HL-60 (cell line): ENCODE data around the gene ABCC8.

ENCODE experiments used
- DNase-seq, 2 experiments: peaks; one replicate each; pipeline ENCODE4 v3.0.0-alpha.2; 2010 to 2020; ENCODE audit warnings: low read depth in 1 of 2, low spot score in 1 of 2
- H3K27ac ChIP-seq: fragments of 250-450 bp; sonication (Bioruptor Pico); replicated peaks from 2 replicates; pipeline ENCODE4 v1.5.1; 2020; ENCODE audit warnings: mild to moderate bottlenecking, moderate library complexity
- H3K27me3 ChIP-seq: fragments of 250-450 bp; sonication (Bioruptor Pico); 2 replicates; pipeline ENCODE4 v1.5.1; 2021; ENCODE audit warnings: mild to moderate bottlenecking, moderate library complexity; ENCODE audit not compliant: insufficient read depth, poor library complexity, severe bottlenecking
- H3K4me3 ChIP-seq: replicated peaks from 2 replicates; pipeline ENCODE4 v1.5.1; 2011; ENCODE audit warnings: mild to moderate bottlenecking, control low read depth, low read length; ENCODE audit not compliant: insufficient read depth
- CTCF ChIP-seq: IDR thresholded peaks from one replicate; pipeline ENCODE4 v1.5.1; 2011; ENCODE audit warnings: low read length, control low read depth, inconsistent platforms; ENCODE audit not compliant: insufficient read depth
- GABPA ChIP-seq: IDR thresholded peaks from 2 replicates; pipeline ENCODE4 v1.6.1; 2012; ENCODE audit warnings: low read depth
- POLR2AphosphoS5 ChIP-seq: IDR thresholded peaks from 2 replicates; pipeline ENCODE4 v1.6.1; 2012; ENCODE audit warnings: low read depth
- REST ChIP-seq: IDR thresholded peaks from 2 replicates; pipeline ENCODE4 v1.6.1; 2012; ENCODE audit warnings: low read depth; ENCODE audit not compliant: insufficient replicate concordance
- SPI1 ChIP-seq: IDR thresholded peaks from 2 replicates; pipeline ENCODE4 v1.6.1; 2012; ENCODE audit warnings: low read depth, mild to moderate bottlenecking, borderline replicate concordance

Gene ABCC8

GRCh38 chr11:17387254-17387653 lies 89.4 kb downstream of the ABCC8 start:
- TF ChIP-seq REST = no peak
- no peak for TF ChIP-seq SPI1
- TF ChIP-seq GABPA = no peak
- TF ChIP-seq POLR2AphosphoS5 = no peak
- TF ChIP-seq CTCF = no peak
- Histone ChIP-seq H3K4me3 (no peak overlapping the region), H3K27ac (no peak overlapping the region), H3K27me3 (peaks cover 2% of the 10 kb centered on the region)
- no peak for DNase-seq

GRCh38 chr11:17386331-17387084 lies 90.1 kb downstream of the ABCC8 start:
- DNase-seq = peak; percentile 49 to 67
- H3K27ac ChIP-seq = no peak overlapping the region
- TF ChIP-seq REST (no peak), CTCF (peak; percentile 85)
- no peak overlapping the region for H3K4me3 ChIP-seq
- peaks cover 1% of the 10 kb centered on the region for H3K27me3 ChIP-seq

- Histone ChIP-seq H3K4me3 (no peak overlapping the region), H3K27me3 (no peaks in the 10 kb centered on the region), H3K27ac (no peak overlapping the region)
- no peak for TF ChIP-seq GABPA
- TF ChIP-seq REST = no peak
- no peak for TF ChIP-seq POLR2AphosphoS5
- no peak for TF ChIP-seq SPI1
- no peak for TF ChIP-seq CTCF
- DNase-seq = no peak
Measured at GRCh38 chr11:17385926-17386325, 90.7 kb downstream of the ABCC8 start.
